HEK293 (cell line): ENCODE results near the gene CENPO.

ENCODE experiments used
- KLF9 ChIP-seq: fragments of 450-650 bp; formaldehyde crosslinking; IDR thresholded peaks from 2 replicates; pipeline ENCODE4 v1.5.1; 2016; ENCODE audit warnings: missing biosample characterization, missing genetic modification characterization, low read depth
- ZNF133 ChIP-seq: fragments of 450-650 bp; formaldehyde crosslinking; IDR thresholded peaks from 2 replicates; pipeline ENCODE4 v1.5.1; 2016; ENCODE audit warnings: missing biosample characterization, missing genetic modification characterization
- ZNF221 ChIP-seq: fragments of 450-650 bp; formaldehyde crosslinking; IDR thresholded peaks from 2 replicates; pipeline ENCODE4 v1.5.1; 2017; ENCODE audit warnings: missing biosample characterization, missing genetic modification characterization, borderline replicate concordance
- ZNF280D ChIP-seq: fragments of 450-650 bp; formaldehyde crosslinking; IDR thresholded peaks from 2 replicates; pipeline ENCODE4 v1.5.1; 2016; ENCODE audit warnings: missing biosample characterization, missing genetic modification characterization
- ZNF501 ChIP-seq: fragments of 450-650 bp; formaldehyde crosslinking; IDR thresholded peaks from 2 replicates; pipeline ENCODE4 v1.5.1; 2016; ENCODE audit warnings: missing biosample characterization, missing genetic modification characterization

- TF ChIP-seq ZNF280D (tag by site-specific recombination): no peak
- TF ChIP-seq ZNF221 (tag by site-specific recombination): no peak
- TF ChIP-seq ZNF133 (tag by site-specific recombination): no peak
- no peak for TF ChIP-seq ZNF501 (tag by site-specific recombination)
- no peak for TF ChIP-seq KLF9
Observed at GRCh38 chr2:24850944-24851343, 57.7 kb downstream of the CENPO start.
